ENCODE measurements around the gene TEX54. TPM values are rescaled to one million over a fixed set of nuclear protein-coding genes. Genes with fewer than 3 reads are reported as not detected.
"Not testable (repeated sequence)": the region's sequence is repeated elsewhere in the genome, so short reads cannot be mapped to it uniquely, and the experiment has no call there.

TEX54 gene
- polyA plus RNA-seq, 1 donor: 0.76 TPM

- Histone ChIP-seq H3K4me3 (ENCODE audit: low read length) (no peak overlapping the region), H3K27me3 (ENCODE audit: control insufficient read depth, insufficient read depth, low read length) (no peaks in the 10 kb centered on the region), H3K36me3 (ENCODE audit: control insufficient read depth, insufficient read depth, low read length) (no peaks in the 10 kb centered on the region), H3K9me3 (ENCODE audit: control insufficient read depth, low read depth, low read length) (no peaks in the 10 kb centered on the region), H3K27ac (ENCODE audit: low read length) (no peak overlapping the region), H3K4me1 (ENCODE audit: control insufficient read depth, insufficient read depth, low read length) (peaks cover 11% of the 10 kb centered on the region)
- WGBS (ENCODE audit: insufficient coverage, low lambda C conversion rate): no CpG with 5 or more reads among the region's 3 CpGs
- no peak for DNase-seq
Observed at GRCh38 chr11:62843466-62843865, 10.8 kb upstream of the TEX54 start.

- not testable (repeated sequence) for H3K36me3 ChIP-seq (ENCODE audit: control insufficient read depth, insufficient read depth, low read length); H3K9me3 ChIP-seq (ENCODE audit: control insufficient read depth, low read depth, low read length); H3K27me3 ChIP-seq (ENCODE audit: control insufficient read depth, insufficient read depth, low read length); DNase-seq
- Histone ChIP-seq H3K4me1 (ENCODE audit: control insufficient read depth, insufficient read depth, low read length) (peaks cover 15% of the 10 kb centered on the region), H3K27ac (ENCODE audit: low read length) (peak overlapping the region; percentile 94), H3K4me3 (ENCODE audit: low read length) (peak overlapping the region; percentile 61)
- no CpG with 5 or more reads among the region's 9 CpGs for WGBS (ENCODE audit: insufficient coverage, low lambda C conversion rate)
Observed at GRCh38 chr11:62842891-62843290, 10.2 kb upstream of the TEX54 start.

- WGBS (ENCODE audit: insufficient coverage, low lambda C conversion rate): no CpG with 5 or more reads among the region's 30 CpGs
- peaks cover 15% of the 10 kb centered on the region for H3K4me1 ChIP-seq (ENCODE audit: control insufficient read depth, insufficient read depth, low read length)
- H3K36me3 ChIP-seq (ENCODE audit: control insufficient read depth, insufficient read depth, low read length): peaks cover 5% of the 10 kb centered on the region
- peak overlapping the region; percentile 61 for H3K4me3 ChIP-seq (ENCODE audit: low read length)
- no peaks in the 10 kb centered on the region for H3K9me3 ChIP-seq (ENCODE audit: control insufficient read depth, low read depth, low read length)
- no peak for DNase-seq
- H3K27me3 ChIP-seq (ENCODE audit: control insufficient read depth, insufficient read depth, low read length): no peaks in the 10 kb centered on the region
- peak overlapping the region; percentile 94 for H3K27ac ChIP-seq (ENCODE audit: low read length)
Observed at GRCh38 chr11:62842171-62842741, 9.6 kb upstream of the TEX54 start.

- H3K27ac ChIP-seq (ENCODE audit: low read length): peak overlapping the region; percentile 99
- H3K4me3 ChIP-seq (ENCODE audit: low read length): peak overlapping the region; percentile 90
- H3K27me3 ChIP-seq (ENCODE audit: control insufficient read depth, insufficient read depth, low read length): no peaks in the 10 kb centered on the region
- no peaks in the 10 kb centered on the region for H3K9me3 ChIP-seq (ENCODE audit: control insufficient read depth, low read depth, low read length)
- peaks cover 15% of the 10 kb centered on the region for H3K4me1 ChIP-seq (ENCODE audit: control insufficient read depth, insufficient read depth, low read length)
- peak; percentile 94 to 98 for DNase-seq
- H3K36me3 ChIP-seq (ENCODE audit: control insufficient read depth, insufficient read depth, low read length): peaks cover 7% of the 10 kb centered on the region
- no CpG with 5 or more reads among the region's 33 CpGs for WGBS (ENCODE audit: insufficient coverage, low lambda C conversion rate)
Observed at GRCh38 chr11:62841361-62842170, 8.9 kb upstream of the TEX54 start.

GRCh38 chr11:62840721-62841360 is 8.2 kb upstream of the TEX54 start:
- Histone ChIP-seq H3K36me3 (ENCODE audit: control insufficient read depth, insufficient read depth, low read length) (peaks cover 13% of the 10 kb centered on the region), H3K27ac (ENCODE audit: low read length) (peak overlapping the region; percentile 99), H3K4me3 (ENCODE audit: low read length) (peak overlapping the region; percentile 90), H3K4me1 (ENCODE audit: control insufficient read depth, insufficient read depth, low read length) (peaks cover 15% of the 10 kb centered on the region)
- not testable (repeated sequence) for H3K27me3 ChIP-seq (ENCODE audit: control insufficient read depth, insufficient read depth, low read length); H3K9me3 ChIP-seq (ENCODE audit: control insufficient read depth, low read depth, low read length); DNase-seq
- WGBS (ENCODE audit: insufficient coverage, low lambda C conversion rate): 0% methylated on average over 2 of the region's 41 CpGs

GRCh38 chr11:62839050-62839945 is 6.7 kb upstream of the TEX54 start, which contains the start of gene WDR74:
WDR74 (minus strand) TSS chr11:62839590; CDS start chr11:62839570, 20 bp downstream.
- Histone ChIP-seq H3K4me3 (ENCODE audit: low read length) (peak within 1 kb of the TSS; percentile 90), H3K4me1 (ENCODE audit: control insufficient read depth, insufficient read depth, low read length) (peaks cover 15% of the 10 kb centered on the region), H3K9me3 (ENCODE audit: control insufficient read depth, low read depth, low read length) (no peaks in the 10 kb centered on the region), H3K27me3 (ENCODE audit: control insufficient read depth, insufficient read depth, low read length) (no peaks in the 10 kb centered on the region), H3K36me3 (ENCODE audit: control insufficient read depth, insufficient read depth, low read length) (peaks cover 29% of the 10 kb centered on the region), H3K27ac (ENCODE audit: low read length) (peak within 1 kb of the TSS; percentile 99)
- DNase-seq: peak; percentile 95 to 96
- 0% methylated on average over 5 of the region's 62 CpGs for WGBS (ENCODE audit: insufficient coverage, low lambda C conversion rate)

- no peak for DNase-seq
- Histone ChIP-seq H3K4me1 (ENCODE audit: control insufficient read depth, insufficient read depth, low read length) (peaks cover 14% of the 10 kb centered on the region), H3K9me3 (ENCODE audit: control insufficient read depth, low read depth, low read length) (no peaks in the 10 kb centered on the region), H3K27ac (ENCODE audit: low read length) (no peak overlapping the region), H3K36me3 (ENCODE audit: control insufficient read depth, insufficient read depth, low read length) (peaks cover 34% of the 10 kb centered on the region), H3K27me3 (ENCODE audit: control insufficient read depth, insufficient read depth, low read length) (no peaks in the 10 kb centered on the region), H3K4me3 (ENCODE audit: low read length) (no peak overlapping the region)
- 89% methylated on average over 3 of the region's 8 CpGs for WGBS (ENCODE audit: insufficient coverage, low lambda C conversion rate)
Observed at GRCh38 chr11:62835336-62835735, 2.7 kb upstream of the TEX54 start.

GRCh38 chr11:62831520-62832335 is 913 bp downstream of the TEX54 start, which contains the start of gene STX5:
STX5 (minus strand) TSS chr11:62832051; CDS start chr11:62831243, 808 bp downstream.
- H3K4me3 ChIP-seq (ENCODE audit: low read length): peak within 1 kb of the TSS; percentile 87
- peak within 1 kb of the TSS; percentile 98 for H3K27ac ChIP-seq (ENCODE audit: low read length)
- DNase-seq: peak; percentile 99
- peaks cover 46% of the 10 kb centered on the region for H3K36me3 ChIP-seq (ENCODE audit: control insufficient read depth, insufficient read depth, low read length)
- no peaks in the 10 kb centered on the region for H3K9me3 ChIP-seq (ENCODE audit: control insufficient read depth, low read depth, low read length)
- WGBS (ENCODE audit: insufficient coverage, low lambda C conversion rate): no CpG with 5 or more reads among the region's 65 CpGs
- H3K4me1 ChIP-seq (ENCODE audit: control insufficient read depth, insufficient read depth, low read length): peaks cover 10% of the 10 kb centered on the region
- no peaks in the 10 kb centered on the region for H3K27me3 ChIP-seq (ENCODE audit: control insufficient read depth, insufficient read depth, low read length)

- H3K9me3 ChIP-seq (ENCODE audit: control insufficient read depth, low read depth, low read length): no peaks in the 10 kb centered on the region
- peak overlapping the region; percentile 98 for H3K27ac ChIP-seq (ENCODE audit: low read length)
- H3K27me3 ChIP-seq (ENCODE audit: control insufficient read depth, insufficient read depth, low read length): no peaks in the 10 kb centered on the region
- H3K4me3 ChIP-seq (ENCODE audit: low read length): peak overlapping the region; percentile 87
- H3K4me1 ChIP-seq (ENCODE audit: control insufficient read depth, insufficient read depth, low read length): peaks cover 10% of the 10 kb centered on the region
- peak in 1 of 2 donors; percentile 17 for DNase-seq
- WGBS (ENCODE audit: insufficient coverage, low lambda C conversion rate): no CpG with 5 or more reads among the region's 33 CpGs
- peaks cover 42% of the 10 kb centered on the region for H3K36me3 ChIP-seq (ENCODE audit: control insufficient read depth, insufficient read depth, low read length)
Observed at GRCh38 chr11:62830904-62831519, 1.6 kb downstream of the TEX54 start.
